GM18526 (cell line): ENCODE measurements around the gene MDM4.

Experiments used
- POLR2A ChIP-seq: IDR thresholded peaks from 3 replicates; pipeline ENCODE4 v1.6.1; 2011; ENCODE audit not compliant: insufficient read length; ENCODE audit errors: extremely low read depth

Gene MDM4

DNA sequence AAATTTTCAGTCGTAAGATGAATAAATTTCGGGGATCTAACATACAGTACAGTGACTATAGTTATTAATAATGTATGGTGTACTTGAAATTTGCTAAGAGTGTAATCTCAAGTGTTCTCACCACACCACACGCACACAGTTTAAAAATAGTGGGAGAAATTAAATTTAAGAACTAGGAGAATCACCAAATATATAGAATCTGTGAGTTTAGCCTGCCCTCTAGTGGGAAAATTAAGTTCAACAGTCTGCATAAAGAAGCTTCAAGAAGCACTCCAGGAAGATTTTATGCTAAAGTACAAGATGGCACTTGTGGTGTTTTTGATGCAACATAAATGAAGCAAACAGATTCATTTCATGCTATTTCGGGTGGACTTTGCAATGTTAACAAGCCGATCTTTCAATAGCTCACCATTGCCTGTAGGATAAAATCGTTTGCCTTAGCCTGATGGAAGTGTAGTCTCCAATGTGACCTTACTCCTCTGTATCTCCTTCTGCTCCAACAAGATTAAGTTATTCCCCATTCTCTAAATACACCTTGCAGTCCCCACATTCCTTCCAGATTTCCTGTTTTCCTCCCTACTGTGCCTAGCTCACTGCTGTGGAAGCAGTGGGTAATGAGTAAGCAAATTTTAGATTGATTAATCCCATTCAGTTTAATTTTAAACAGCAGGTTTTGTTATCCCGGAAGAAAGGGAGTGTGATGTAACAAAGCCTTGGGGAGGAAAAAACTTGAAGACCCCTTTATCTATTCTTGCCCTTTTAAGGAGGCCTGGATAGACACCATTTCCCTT, 12.9 kb upstream of the MDM4 start:
- no peak for TF ChIP-seq POLR2A

DNA sequence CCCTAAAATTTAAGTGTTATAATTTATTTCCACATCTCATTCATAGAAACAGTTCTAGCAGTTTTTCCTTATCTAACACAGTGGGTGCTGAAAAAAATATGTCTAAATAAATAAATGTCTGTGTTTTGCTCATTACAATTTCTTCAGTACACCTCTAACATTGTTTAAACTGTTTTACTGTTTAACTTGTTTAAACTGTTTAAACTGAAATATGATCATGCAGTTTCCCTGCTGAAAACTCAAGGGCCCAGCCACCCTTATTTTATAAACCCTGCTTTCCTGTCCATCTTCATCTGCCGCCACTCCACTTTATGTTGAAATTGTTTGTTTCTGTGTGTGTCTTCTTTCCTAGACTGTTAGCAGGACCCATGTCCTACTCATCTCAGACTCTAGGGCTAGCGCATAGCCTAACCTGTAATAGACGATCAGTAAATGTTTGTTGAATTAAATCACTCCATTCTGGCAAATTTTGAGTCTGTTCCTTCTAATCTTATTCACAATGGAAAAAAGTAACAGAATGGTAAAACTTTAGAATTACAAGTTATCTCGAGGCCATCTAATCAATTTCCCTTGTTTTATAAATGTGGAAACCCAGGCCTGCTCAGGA, 12.2 kb upstream of the MDM4 start:
- TF ChIP-seq POLR2A: no peak

GRCh38 chr1:204505674-204506200, 10.5 kb upstream of the MDM4 start:
- no peak for TF ChIP-seq POLR2A

DNA sequence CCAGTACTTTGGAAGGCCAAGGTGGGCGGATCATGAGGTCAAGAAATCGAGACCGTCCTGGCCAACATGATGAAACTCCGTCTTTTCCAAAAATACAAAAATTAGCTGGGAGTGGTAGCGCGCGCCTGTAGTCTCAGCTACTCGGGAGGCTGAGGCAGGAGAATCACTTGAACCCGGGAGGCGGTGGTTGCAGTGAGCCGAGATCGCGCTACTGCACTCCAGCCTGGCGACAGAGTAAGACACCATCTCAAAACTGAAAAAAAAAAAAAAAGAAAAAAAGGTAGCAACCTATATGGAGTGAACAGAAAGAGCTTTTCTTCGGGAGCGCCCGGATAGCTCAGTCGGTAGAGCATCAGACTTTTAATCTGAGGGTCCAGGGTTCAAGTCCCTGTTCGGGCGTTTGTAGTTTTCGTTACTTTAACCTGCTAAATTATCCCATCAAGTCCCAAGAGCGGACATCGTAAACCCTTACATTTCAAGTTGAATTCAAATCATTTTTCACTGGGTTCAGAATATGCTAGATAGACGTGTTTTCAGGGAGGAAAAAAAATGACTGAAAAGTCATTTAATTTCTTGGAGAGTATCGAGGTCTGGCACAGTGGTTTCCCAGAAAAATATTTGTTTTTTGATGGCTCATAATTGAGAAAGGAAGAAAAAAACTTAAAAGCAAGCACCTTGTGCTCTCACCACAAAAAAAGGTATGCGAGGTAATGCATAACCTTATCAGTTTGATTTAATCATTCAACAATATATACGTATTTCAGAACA, 9.8 kb upstream of the MDM4 start:
- no peak for TF ChIP-seq POLR2A

DNA sequence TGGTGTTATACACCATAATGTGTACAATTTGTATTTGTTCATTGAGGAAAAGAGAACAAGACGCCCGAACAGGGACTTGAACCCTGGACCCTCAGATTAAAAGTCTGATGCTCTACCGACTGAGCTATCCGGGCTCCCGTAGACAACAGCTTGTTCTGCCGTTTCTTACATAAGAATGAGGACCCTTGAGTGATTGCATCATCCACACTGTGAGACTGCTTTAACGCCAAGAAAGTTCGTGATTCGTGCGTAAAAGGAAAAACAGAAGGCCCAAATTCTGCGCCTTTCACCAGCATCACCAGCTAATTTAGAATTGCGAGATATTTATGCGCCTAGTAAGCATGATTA, 9.3 kb upstream of the MDM4 start:
- no peak for TF ChIP-seq POLR2A

- TF ChIP-seq POLR2A: peak; percentile 26
These were observed 8.7 kb upstream of the MDM4 start for GRCh38 chr1:204507317-204508105.

GRCh38 chr1:204509186-204509635, 7.0 kb upstream of the MDM4 start:
- TF ChIP-seq POLR2A: no peak

GRCh38 chr1:204511366-204511765, 4.8 kb upstream of the MDM4 start:
- no peak for TF ChIP-seq POLR2A

GRCh38 chr1:204513117-204513716, 3.0 kb upstream of the MDM4 start:
- TF ChIP-seq POLR2A: no peak

DNA sequence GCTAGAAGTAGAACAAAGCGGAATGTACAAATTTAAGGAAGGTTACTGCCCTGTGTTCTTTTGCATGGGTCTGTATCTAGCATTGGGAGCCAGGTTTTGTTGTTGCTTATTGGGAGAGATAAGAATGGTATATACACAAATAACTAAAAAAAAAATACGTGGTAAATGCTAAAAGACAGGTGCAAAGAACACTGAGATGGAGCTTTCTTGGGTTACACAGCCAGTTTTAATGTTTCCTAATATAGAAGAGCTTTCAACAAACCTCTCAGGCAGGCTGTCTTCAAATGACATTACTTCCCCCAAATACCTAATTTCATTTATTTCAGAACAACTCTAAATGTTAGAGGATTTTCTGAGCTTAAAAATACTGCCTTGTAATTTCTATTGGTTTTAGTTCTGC, 1.4 kb upstream of the MDM4 start:
- TF ChIP-seq POLR2A: no peak

DNA sequence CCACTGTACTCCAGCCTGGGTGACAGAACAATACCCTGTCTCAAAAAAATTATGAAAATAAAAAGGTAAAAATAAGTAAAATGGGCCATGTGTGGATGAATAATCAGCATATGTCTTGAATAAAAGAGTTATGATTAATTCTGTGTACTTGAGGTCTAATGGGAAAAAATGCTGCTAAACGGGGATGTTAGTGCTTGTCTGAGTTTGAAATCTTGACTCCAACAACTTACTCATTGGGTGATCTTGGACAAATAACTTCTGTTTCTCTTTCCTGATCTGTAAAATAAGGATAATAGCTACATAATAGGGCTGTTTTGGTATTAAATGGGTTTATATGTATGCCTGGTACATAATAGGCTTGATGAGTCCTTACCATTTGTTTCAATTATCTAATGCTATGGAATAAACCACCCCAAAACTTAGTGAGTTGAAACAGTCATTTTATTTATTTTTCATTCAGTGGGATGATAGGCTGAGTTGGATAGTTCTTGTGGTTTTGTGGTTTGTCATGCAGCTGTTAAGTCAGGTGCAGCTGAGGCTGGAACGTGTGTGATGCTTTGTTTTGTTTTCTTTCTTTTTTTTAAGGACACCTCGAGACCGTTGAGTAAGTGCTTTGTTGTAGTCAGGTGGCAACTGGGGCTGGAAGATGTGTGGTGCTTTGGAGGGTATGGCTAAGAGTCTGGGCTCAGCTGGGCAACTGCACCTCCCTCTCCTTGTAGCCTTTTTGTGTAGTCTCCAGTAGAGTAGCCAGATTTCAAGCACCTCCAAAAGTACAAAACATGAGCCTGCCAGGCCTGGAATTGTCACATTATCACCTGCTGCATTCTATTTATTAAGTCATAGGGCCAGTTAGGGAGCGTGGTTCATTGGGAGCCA, 4.9 kb downstream of the MDM4 start:
- TF ChIP-seq POLR2A: no peak

- no peak for TF ChIP-seq POLR2A
These were observed 7.5 kb downstream of the MDM4 start for GRCh38 chr1:204523605-204524215.

- no peak for TF ChIP-seq POLR2A
These were observed 8.8 kb downstream of the MDM4 start for GRCh38 chr1:204524986-204525385.
